ENCODE measurements around the gene PGBD2.

GRCh38 chr1:248873993-248874533, 32.0 kb upstream of the PGBD2 start:
- TF ChIP-seq CREB1 (IDR thresholded peaks at IDR 0.05; ENCODE audit: low read depth) = peak; percentile 59; the same call in 1 of the 2 replicates
- TF ChIP-seq RAD21 (IDR thresholded peaks at IDR 0.05; ENCODE audit: low read depth) = no peak
- TF ChIP-seq TAF1 (IDR thresholded peaks at IDR 0.05; ENCODE audit: low read depth) = peak; percentile 11; the same call in 1 of the 2 replicates
- TF ChIP-seq, protein P1, sequence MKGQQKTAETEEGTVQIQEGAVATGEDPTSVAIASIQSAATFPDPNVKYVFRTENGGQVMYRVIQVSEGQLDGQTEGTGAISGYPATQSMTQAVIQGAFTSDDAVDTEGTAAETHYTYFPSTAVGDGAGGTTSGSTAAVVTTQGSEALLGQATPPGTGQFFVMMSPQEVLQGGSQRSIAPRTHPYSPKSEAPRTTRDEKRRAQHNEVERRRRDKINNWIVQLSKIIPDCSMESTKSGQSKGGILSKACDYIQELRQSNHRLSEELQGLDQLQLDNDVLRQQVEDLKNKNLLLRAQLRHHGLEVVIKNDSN (IDR thresholded peaks at IDR 0.05) = peak; percentile 14; the same call in 1 of the 2 replicates
- TF ChIP-seq EGR1 (IDR thresholded peaks at IDR 0.05) = no peak
- peak; percentile 69 for TF ChIP-seq CEBPB (IDR thresholded peaks at IDR 0.05)
- no peak for TF ChIP-seq EP300 (IDR thresholded peaks at IDR 0.05; ENCODE audit: borderline replicate concordance)
- TF ChIP-seq, protein P2, sequence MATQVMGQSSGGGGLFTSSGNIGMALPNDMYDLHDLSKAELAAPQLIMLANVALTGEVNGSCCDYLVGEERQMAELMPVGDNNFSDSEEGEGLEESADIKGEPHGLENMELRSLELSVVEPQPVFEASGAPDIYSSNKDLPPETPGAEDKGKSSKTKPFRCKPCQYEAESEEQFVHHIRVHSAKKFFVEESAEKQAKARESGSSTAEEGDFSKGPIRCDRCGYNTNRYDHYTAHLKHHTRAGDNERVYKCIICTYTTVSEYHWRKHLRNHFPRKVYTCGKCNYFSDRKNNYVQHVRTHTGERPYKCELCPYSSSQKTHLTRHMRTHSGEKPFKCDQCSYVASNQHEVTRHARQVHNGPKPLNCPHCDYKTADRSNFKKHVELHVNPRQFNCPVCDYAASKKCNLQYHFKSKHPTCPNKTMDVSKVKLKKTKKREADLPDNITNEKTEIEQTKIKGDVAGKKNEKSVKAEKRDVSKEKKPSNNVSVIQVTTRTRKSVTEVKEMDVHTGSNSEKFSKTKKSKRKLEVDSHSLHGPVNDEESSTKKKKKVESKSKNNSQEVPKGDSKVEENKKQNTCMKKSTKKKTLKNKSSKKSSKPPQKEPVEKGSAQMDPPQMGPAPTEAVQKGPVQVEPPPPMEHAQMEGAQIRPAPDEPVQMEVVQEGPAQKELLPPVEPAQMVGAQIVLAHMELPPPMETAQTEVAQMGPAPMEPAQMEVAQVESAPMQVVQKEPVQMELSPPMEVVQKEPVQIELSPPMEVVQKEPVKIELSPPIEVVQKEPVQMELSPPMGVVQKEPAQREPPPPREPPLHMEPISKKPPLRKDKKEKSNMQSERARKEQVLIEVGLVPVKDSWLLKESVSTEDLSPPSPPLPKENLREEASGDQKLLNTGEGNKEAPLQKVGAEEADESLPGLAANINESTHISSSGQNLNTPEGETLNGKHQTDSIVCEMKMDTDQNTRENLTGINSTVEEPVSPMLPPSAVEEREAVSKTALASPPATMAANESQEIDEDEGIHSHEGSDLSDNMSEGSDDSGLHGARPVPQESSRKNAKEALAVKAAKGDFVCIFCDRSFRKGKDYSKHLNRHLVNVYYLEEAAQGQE (IDR thresholded peaks at IDR 0.05; ENCODE audit: low read depth) = no peak

Data from Ishikawa (cell line).